MCF 10A (cell line): ENCODE results near the gene EHHADH. TPM values are rescaled to one million over a fixed set of nuclear protein-coding genes. Genes with fewer than 3 reads are reported as not detected.

ENCODE experiments used
- BruUV-seq: library from RNA; stranded (reverse); fragments of 400-500 nt; replicated peaks from 2 replicates; lab custom pipeline; 2021; lab: Mats Ljungman, UMichigan
- CTCF ChIA-PET: fragments of 300-600 bp; sonication (Branson Sonifier 250); formaldehyde crosslinking; extraction: SDS; loops from one replicate; lab custom pipeline; 2021; ENCODE audit warnings: antibody characterized with exemption, inconsistent platforms; lab: Yijun Ruan, JAX
- POLR2A ChIA-PET: fragments of 300-600, 350-650 bp; sonication (Branson Sonifier 250); formaldehyde crosslinking; extraction: SDS; loops from one replicate; lab custom pipeline; 2020; ENCODE audit warnings: antibody characterized with exemption, inconsistent platforms; lab: Yijun Ruan, JAX
- DNase-seq: peaks from one replicate; pipeline ENCODE4 v3.0.0-alpha.2; 2018; ENCODE audit not compliant: unreplicated experiment
- H3K27ac Mint-ChIP-seq: one replicate; pipeline ENCODE4 v1.8.0; 2022; ENCODE audit warnings: mild to moderate bottlenecking, low read depth, mixed read lengths; ENCODE audit not compliant: unreplicated experiment
- H3K27me3 Mint-ChIP-seq: one replicate; pipeline ENCODE4 v1.8.0; 2022; ENCODE audit warnings: mixed read lengths; ENCODE audit not compliant: insufficient read depth, unreplicated experiment
- H3K36me3 Mint-ChIP-seq: one replicate; pipeline ENCODE4 v1.8.0; 2022; ENCODE audit warnings: mild to moderate bottlenecking, moderate library complexity, mixed read lengths; ENCODE audit not compliant: insufficient read depth, unreplicated experiment
- H3K4me1 Mint-ChIP-seq: one replicate; pipeline ENCODE4 v1.8.0; 2022; ENCODE audit warnings: mixed read lengths; ENCODE audit not compliant: insufficient read depth, unreplicated experiment
- H3K4me3 Mint-ChIP-seq: one replicate; pipeline ENCODE4 v1.8.0; 2022; ENCODE audit warnings: mild to moderate bottlenecking, moderate library complexity, mixed read lengths; ENCODE audit not compliant: unreplicated experiment
- H3K9me3 Mint-ChIP-seq: one replicate; pipeline ENCODE4 v1.8.0; 2022; ENCODE audit warnings: mixed read lengths; ENCODE audit not compliant: unreplicated experiment
- CTCF ChIP-seq: fragments of 200-600 bp; IDR thresholded peaks from one replicate; pipeline ENCODE4 v1.8.0; 2022; ENCODE audit warnings: antibody characterized with exemption, mild to moderate bottlenecking; ENCODE audit not compliant: unreplicated experiment
- intact Hi-C: fragments of 100-400 bp; cut with micrococcal nuclease; formaldehyde crosslinking; loops from 2 replicates; pipeline ENCODE4 v1.14.1; 2022
- total RNA-seq: library from RNA; stranded (reverse); gene quantifications from 2 replicates; pipeline ENCODE4 v1.2.3, GENCODE V29; 2022

EHHADH gene
- total RNA-seq, 1 experiment from 2014 or later = 3.2 TPM

- H3K4me1 Mint-ChIP-seq = no peaks in the 10 kb centered on the region
- intact Hi-C loops = no loop called here
- no peak for DNase-seq
- peaks cover 11% of the 10 kb centered on the region for H3K27me3 Mint-ChIP-seq
- no peak overlapping the region for H3K4me3 Mint-ChIP-seq
- H3K9me3 Mint-ChIP-seq = no peaks in the 10 kb centered on the region
- no TSS peak for BruUV-seq
- POLR2A ChIA-PET = no interaction called here
- H3K27ac Mint-ChIP-seq = no peak overlapping the region
- TF ChIP-seq CTCF = no peak
- H3K36me3 Mint-ChIP-seq = no peaks in the 10 kb centered on the region
- CTCF ChIA-PET = interaction anchor here (0.7 to 1.0 kb wide), 2 partner anchors 37 to 160 kb away, joined by 3 read pairs; no protein-coding TSS in a partner anchor
Observed at GRCh38 chr3:185151964-185152409, 101.9 kb downstream of the EHHADH start.

- ChIA-PET CTCF (interaction anchor here (0.7 to 1.0 kb wide), 2 partner anchors 36 to 160 kb away, joined by 3 read pairs; no protein-coding TSS in a partner anchor), POLR2A (no interaction called here)
- no peak for DNase-seq
- Mint-ChIP-seq H3K4me3 (no peak overlapping the region), H3K4me1 (no peaks in the 10 kb centered on the region), H3K27me3 (peaks cover 4% of the 10 kb centered on the region), H3K27ac (no peak overlapping the region), H3K9me3 (no peaks in the 10 kb centered on the region), H3K36me3 (no peaks in the 10 kb centered on the region)
- TF ChIP-seq CTCF = no peak
- intact Hi-C loops = no loop called here
- BruUV-seq = no TSS peak
Observed at GRCh38 chr3:185151101-185151963, 102.5 kb downstream of the EHHADH start.

- Mint-ChIP-seq H3K4me1 (no peaks in the 10 kb centered on the region), H3K36me3 (no peaks in the 10 kb centered on the region), H3K27ac (no peak overlapping the region), H3K9me3 (no peaks in the 10 kb centered on the region), H3K4me3 (no peak overlapping the region), H3K27me3 (no peaks in the 10 kb centered on the region)
- no TSS peak for BruUV-seq
- intact Hi-C loops = no loop called here
- no peak for TF ChIP-seq CTCF
- POLR2A ChIA-PET = no interaction called here
- CTCF ChIA-PET = interaction anchor here (0.6 kb wide), 1 partner anchor 9 kb away, joined by 3 read pairs; no protein-coding TSS in a partner anchor
- DNase-seq = no peak
Observed at GRCh38 chr3:185150561-185150960, 103.3 kb downstream of the EHHADH start.

- Mint-ChIP-seq H3K36me3 (no peaks in the 10 kb centered on the region), H3K9me3 (no peaks in the 10 kb centered on the region), H3K4me1 (no peaks in the 10 kb centered on the region), H3K27ac (no peak overlapping the region), H3K27me3 (no peaks in the 10 kb centered on the region), H3K4me3 (no peak overlapping the region)
- BruUV-seq = no TSS peak
- DNase-seq = no peak
- intact Hi-C loops = no loop called here
- POLR2A ChIA-PET = no interaction called here
- CTCF ChIA-PET = no interaction called here
- TF ChIP-seq CTCF = no peak
Observed at GRCh38 chr3:185149591-185149990, 104.3 kb downstream of the EHHADH start.
